Stimulated activated naive CD8-positive, alpha-beta T cell treated with anti-CD3 and anti-CD28 coated beads, Interleukin-15, Interleukin-2, amounts not matched to agents 100 ng/mL and 50 ng/mL, for 24 hours (primary cell): ENCODE data around the gene ASCC1.

Experiments
- H3K27ac Mint-ChIP-seq: one replicate; pipeline ENCODE4 v1.8.0; 2021; ENCODE audit warnings: mild to moderate bottlenecking, mixed read lengths
- H3K27me3 Mint-ChIP-seq: one replicate; pipeline ENCODE4 v1.8.0; 2021; ENCODE audit warnings: mixed read lengths
- H3K36me3 Mint-ChIP-seq: one replicate; pipeline ENCODE4 v1.8.0; 2021; ENCODE audit warnings: low read depth, mixed read lengths
- H3K4me1 Mint-ChIP-seq: one replicate; pipeline ENCODE4 v1.8.0; 2021; ENCODE audit warnings: low read depth, mixed read lengths
- H3K4me3 Mint-ChIP-seq: one replicate; pipeline ENCODE4 v1.8.0; 2021; ENCODE audit warnings: mild to moderate bottlenecking, mixed read lengths
- H3K9me3 Mint-ChIP-seq: one replicate; pipeline ENCODE4 v1.8.0; 2021; ENCODE audit warnings: mixed read lengths

Gene ASCC1

DNA sequence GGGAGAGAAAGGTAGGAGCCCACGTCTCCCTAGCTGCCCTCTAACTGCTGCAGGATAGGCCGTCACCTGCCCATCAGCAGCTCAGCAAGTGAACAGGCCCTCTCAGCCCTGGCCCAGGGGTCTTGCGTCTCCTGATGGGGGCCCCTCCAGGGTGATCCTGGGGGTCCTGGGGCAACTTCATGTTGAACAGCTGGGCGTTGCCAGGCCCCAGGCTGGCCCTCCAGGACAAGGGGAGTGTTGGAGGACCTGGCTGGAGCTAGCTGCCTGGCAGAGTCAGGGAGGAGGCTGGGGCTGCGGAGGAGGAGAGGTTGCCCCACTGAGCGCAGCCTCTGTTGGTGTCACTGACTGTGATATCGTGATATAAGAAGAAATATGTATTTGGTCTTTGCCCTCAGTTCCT is 162.4 kb downstream of the ASCC1 start:
- H3K4me1 Mint-ChIP-seq, result peaks cover 33% of the 10 kb centered on the region
- no peak overlapping the region for H3K27ac Mint-ChIP-seq
- H3K4me3 Mint-ChIP-seq, result no peak overlapping the region
- no peaks in the 10 kb centered on the region for H3K9me3 Mint-ChIP-seq
- H3K27me3 Mint-ChIP-seq, result no peaks in the 10 kb centered on the region
- H3K36me3 Mint-ChIP-seq, result no peaks in the 10 kb centered on the region

DNA sequence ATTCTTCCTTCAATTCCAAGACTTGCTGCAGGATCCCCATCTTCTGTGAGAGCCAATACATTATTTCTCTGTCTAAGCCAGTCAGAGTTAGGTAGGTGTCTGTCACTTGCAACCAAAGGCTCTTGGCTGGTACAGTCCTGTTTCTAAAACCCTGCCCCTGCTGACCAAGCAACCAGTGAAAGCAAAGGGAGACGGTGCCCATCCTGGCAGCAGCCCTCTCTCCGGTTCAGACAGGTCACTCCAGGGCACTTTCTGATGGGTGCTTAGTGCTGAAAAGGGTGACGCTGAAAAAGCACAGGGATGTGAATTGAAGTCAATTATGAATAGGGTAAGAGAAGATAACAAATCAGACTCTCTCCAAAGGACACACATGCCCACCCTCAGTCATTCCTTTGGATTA is 165.2 kb downstream of the ASCC1 start:
- H3K4me3 Mint-ChIP-seq, result no peak overlapping the region
- no peaks in the 10 kb centered on the region for H3K36me3 Mint-ChIP-seq
- H3K4me1 Mint-ChIP-seq, result peaks cover 28% of the 10 kb centered on the region
- no peak overlapping the region for H3K27ac Mint-ChIP-seq
- H3K27me3 Mint-ChIP-seq, result no peaks in the 10 kb centered on the region
- H3K9me3 Mint-ChIP-seq, result no peaks in the 10 kb centered on the region

DNA sequence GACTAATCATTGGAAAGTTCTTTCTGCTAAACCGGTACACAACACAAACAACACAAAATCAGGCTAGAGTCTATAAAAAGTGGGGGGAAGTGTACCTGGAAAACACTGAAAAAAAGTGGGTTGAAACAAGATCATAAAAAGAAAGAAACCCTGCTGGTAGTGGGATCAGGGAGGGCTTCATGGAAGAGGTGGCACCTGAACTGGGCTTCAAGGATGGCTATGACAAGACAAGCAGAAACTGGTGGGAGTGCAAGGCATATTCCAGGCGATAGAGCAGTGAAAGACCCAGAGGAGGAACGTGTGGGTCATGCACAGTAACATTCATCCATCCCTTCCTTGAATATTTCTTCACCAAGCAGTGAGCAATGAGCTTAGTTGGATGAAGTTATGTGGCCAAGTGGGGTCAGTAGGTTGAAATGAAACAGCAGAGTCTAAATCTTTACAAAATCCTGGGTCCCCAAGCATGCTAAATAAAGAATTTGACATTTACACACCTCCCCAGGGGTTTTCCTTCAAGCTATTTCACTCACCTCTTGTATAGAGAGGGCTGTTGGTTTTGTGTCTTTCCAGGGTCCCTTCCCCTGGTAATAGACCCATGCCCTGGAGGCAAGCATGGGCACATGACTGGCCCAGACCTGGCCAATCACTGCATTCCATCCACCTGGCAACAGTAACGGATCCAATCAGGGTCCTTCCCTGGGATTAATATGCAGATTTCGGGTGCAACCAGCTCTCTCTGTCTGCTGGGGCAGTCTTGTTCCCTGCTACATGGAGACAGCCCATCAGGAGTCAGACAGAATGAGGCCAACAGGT is 165.9 kb downstream of the ASCC1 start:
- peaks cover 28% of the 10 kb centered on the region for H3K4me1 Mint-ChIP-seq
- H3K27me3 Mint-ChIP-seq, result no peaks in the 10 kb centered on the region
- no peaks in the 10 kb centered on the region for H3K9me3 Mint-ChIP-seq
- no peak overlapping the region for H3K27ac Mint-ChIP-seq
- peak overlapping the region; percentile 27 for H3K4me3 Mint-ChIP-seq
- no peaks in the 10 kb centered on the region for H3K36me3 Mint-ChIP-seq

DNA sequence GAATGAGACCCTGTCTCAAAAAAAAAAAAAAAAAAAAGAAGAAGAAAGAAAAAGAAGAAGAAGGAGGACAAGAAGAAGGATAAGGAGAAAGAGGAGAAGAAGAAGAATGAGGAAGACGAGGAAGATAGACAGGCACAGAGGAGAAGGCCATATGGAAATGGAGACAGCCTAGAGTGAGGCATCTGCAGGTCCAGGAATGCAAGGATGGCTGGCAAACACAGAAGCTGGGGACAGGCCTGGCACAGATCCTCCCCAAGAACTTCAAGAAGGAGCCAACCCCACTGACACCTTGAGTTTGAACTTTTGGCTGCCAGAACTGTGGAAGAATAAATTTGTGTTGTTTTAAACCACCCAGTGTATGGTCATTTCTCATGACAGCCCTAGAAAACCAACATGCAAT is 166.6 kb downstream of the ASCC1 start:
- H3K4me1 Mint-ChIP-seq, result peaks cover 24% of the 10 kb centered on the region
- no peaks in the 10 kb centered on the region for H3K27me3 Mint-ChIP-seq
- no peaks in the 10 kb centered on the region for H3K9me3 Mint-ChIP-seq
- no peak overlapping the region for H3K27ac Mint-ChIP-seq
- no peak overlapping the region for H3K4me3 Mint-ChIP-seq
- H3K36me3 Mint-ChIP-seq, result no peaks in the 10 kb centered on the region

DNA sequence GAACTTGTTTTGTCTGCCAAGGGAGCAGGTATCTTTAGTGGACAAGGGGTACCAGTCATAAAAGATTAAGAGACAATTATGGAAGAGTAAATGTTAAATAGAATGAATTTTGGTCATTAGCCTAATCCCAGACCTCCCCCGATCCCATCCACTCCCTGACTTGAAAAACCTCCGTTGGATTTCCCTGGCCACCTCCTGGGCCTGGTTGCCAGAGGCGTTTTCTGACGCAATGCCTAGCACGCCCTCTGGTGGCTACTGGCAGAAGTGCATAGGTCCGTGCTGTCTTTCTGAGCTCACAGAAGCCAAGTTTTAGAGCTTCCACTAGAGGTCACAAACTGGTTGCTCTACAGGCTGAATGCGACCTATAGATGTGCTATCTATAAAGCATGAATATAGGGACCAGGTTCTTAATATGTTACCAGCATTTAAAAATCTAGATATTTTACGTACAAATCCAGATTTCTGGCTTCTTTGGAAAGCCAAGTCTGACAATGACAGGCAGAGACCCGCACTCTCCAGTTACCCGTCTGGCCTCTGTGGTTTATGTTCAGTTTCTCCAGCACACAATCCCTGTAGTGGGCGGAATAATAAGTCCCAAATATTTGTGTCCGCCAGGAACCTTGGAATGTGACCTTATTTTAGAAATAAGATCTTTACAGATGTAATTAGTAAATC is 167.5 kb downstream of the ASCC1 start:
- H3K4me3 Mint-ChIP-seq, result no peak overlapping the region
- H3K9me3 Mint-ChIP-seq, result no peaks in the 10 kb centered on the region
- peak overlapping the region; percentile 73 for H3K27ac Mint-ChIP-seq
- H3K36me3 Mint-ChIP-seq, result no peaks in the 10 kb centered on the region
- H3K4me1 Mint-ChIP-seq, result peaks cover 24% of the 10 kb centered on the region
- no peaks in the 10 kb centered on the region for H3K27me3 Mint-ChIP-seq
